ENCODE data around the gene PNPLA7. TPM values are rescaled to one million over a fixed set of nuclear protein-coding genes. Genes with fewer than 3 reads are reported as not detected.

PNPLA7 gene
- total and polyA plus RNA-seq, 2 of the 13 experiments (the other 11 are each of a cell fraction or from before 2014, with no cell fraction given): 0.42 to 1.5 TPM

GRCh38 chr9:137531099-137531765 is 19.0 kb downstream of the PNPLA7 start:
- WGBS (ENCODE audit: low lambda C conversion rate): 71% methylated on average over 17 of the region's 17 CpGs
- Histone ChIP-seq H3K36me3 (replicated peaks in 1 of 2; ENCODE audit: control insufficient read depth in 1 of 2, insufficient read depth in 2 of 2, low read length in 2 of 2) (no peaks in the 10 kb centered on the region), H3K9ac (ENCODE audit: insufficient read depth, low read depth, low read length) (no peak overlapping the region), H3K27ac (ENCODE audit: extremely low read length, insufficient read depth, low read length) (no peak overlapping the region), H4K20me1 (ENCODE audit: insufficient read depth, low read length) (no peaks in the 10 kb centered on the region), H3K79me2 (ENCODE audit: insufficient read depth, low read length) (no peaks in the 10 kb centered on the region), H3K4me3 (replicated peaks in 1 of 3; ENCODE audit: insufficient read depth in 1 of 3, low read depth in 2 of 3, low read length in 3 of 3) (no peak overlapping the region), H2AFZ (ENCODE audit: low read length) (no peak overlapping the region), H3K4me2 (ENCODE audit: low read depth, low read length) (no peak overlapping the region), H3K9me3 (ENCODE audit: low read length) (no peaks in the 10 kb centered on the region), H3K27me3 (ENCODE audit: control insufficient read depth in 1 of 2, insufficient read depth in 2 of 2, low read length in 2 of 2) (no peaks in the 10 kb centered on the region), H3K4me1 (ENCODE audit: insufficient read depth, low read length) (peaks cover 13% of the 10 kb centered on the region)
- intact Hi-C loops (cut with micrococcal nuclease; ENCODE audit: unreplicated experiment) (no loop called here), in situ Hi-C loops (cut with HindIII; ENCODE audit: extremely low pct_ligation_motif_present, low pct_unique_long_range_greater_than_20kb) (no loop called here)
- CTCF ChIA-PET (ENCODE audit: low intra/inter-chr PET ratio, low total read pairs): no interaction called here
- ATAC-seq (no peak), FAIRE-seq (no peak), DNase-seq (ENCODE audit: low spot score) (no peak)
- TF ChIP-seq ATAD3A (CRISPR knock-in tag; IDR thresholded peaks at IDR 0.05) (no peak), SIN3B (IDR thresholded peaks at IDR 0.05; ENCODE audit: low read length) (no peak), RFXANK (CRISPR knock-in tag; IDR thresholded peaks at IDR 0.05) (no peak), ZNF710 (CRISPR knock-in tag; IDR thresholded peaks at IDR 0.05; ENCODE audit: borderline replicate concordance) (no peak), HOMEZ (CRISPR knock-in tag; IDR thresholded peaks at IDR 0.05; ENCODE audit: low read depth) (no peak), MAFK (conservative IDR thresholded peaks at IDR 0.05 in 1 of 2, IDR thresholded peaks at IDR 0.05 in 1 of 2; ENCODE audit: low read length in 2 of 2) (no peak), HOXA9 (CRISPR knock-in tag; IDR thresholded peaks at IDR 0.05; ENCODE audit: borderline replicate concordance) (no peak)
- BruUV-seq (replicated peaks): no TSS peak
- POLR2A ChIA-PET: no interaction called here

All from HepG2 (cell line).